GM12878 (cell line): ENCODE data around the gene TECR. TPM values are rescaled to one million over a fixed set of nuclear protein-coding genes. Genes with fewer than 3 reads are reported as not detected.

ENCODE experiments used
- ATF7 ChIP-seq: fragments of 450-650 bp; IDR thresholded peaks from 2 replicates; pipeline ENCODE4 v1.6.1; 2016; ENCODE audit warnings: low read depth, mild to moderate bottlenecking
- BRCA1 ChIP-seq: IDR thresholded peaks from 2 replicates; pipeline ENCODE4 v1.6.1; 2011; ENCODE audit warnings: low read depth, low read length, improper control_type of control experiment
- DPF2 ChIP-seq: fragments of 450-650 bp; IDR thresholded peaks from 2 replicates; pipeline ENCODE4 v1.6.1; 2017; ENCODE audit warnings: mild to moderate bottlenecking
- EP300 ChIP-seq, 2 experiments: fragments of 150-350 bp in 1 of 2; IDR thresholded peaks; 2 replicates each; pipeline ENCODE4 v1.6.1; 2011 to 2012; ENCODE audit warnings: low read depth in 2 of 2, low read length in 2 of 2, borderline replicate concordance in 1 of 2, improper control_type of control experiment in 1 of 2, inconsistent platforms in 1 of 2; ENCODE audit not compliant: control insufficient read depth in 1 of 2
- IKZF2 ChIP-seq, 2 experiments: fragments of 450-650 bp; IDR thresholded peaks; 2 replicates each; pipeline ENCODE4 v1.6.1; 2017; ENCODE audit warnings: mild to moderate bottlenecking in 2 of 2, moderate library complexity in 2 of 2
- LARP7 ChIP-seq: fragments of 450-650 bp; IDR thresholded peaks from 2 replicates; pipeline ENCODE4 v1.6.1; 2017; ENCODE audit warnings: mild to moderate bottlenecking
- SMARCA5 ChIP-seq: fragments of 450-650 bp; IDR thresholded peaks from 2 replicates; pipeline ENCODE4 v1.6.1; 2017; ENCODE audit warnings: mild to moderate bottlenecking
- SP1 ChIP-seq: IDR thresholded peaks from one replicate; pipeline ENCODE4 v1.6.1; 2011; ENCODE audit warnings: low read depth, low read length
- SUZ12 ChIP-seq: fragments of 200-600 bp; sonication (generic); IDR thresholded peaks from one replicate; pipeline ENCODE4 v1.6.1; 2018; ENCODE audit warnings: antibody characterized with exemption, mild to moderate bottlenecking; ENCODE audit not compliant: unreplicated experiment
- TAF1 ChIP-seq: IDR thresholded peaks from 2 replicates; pipeline ENCODE4 v1.6.1; 2011; ENCODE audit warnings: mild to moderate bottlenecking, low read depth, low read length, borderline replicate concordance
- TBL1XR1 ChIP-seq: IDR thresholded peaks from 2 replicates; pipeline ENCODE4 v1.6.1; 2012; ENCODE audit warnings: low read depth, low read length, improper control_type of control experiment
- ZNF687 ChIP-seq: fragments of 450-650 bp; IDR thresholded peaks from 2 replicates; pipeline ENCODE4 v1.6.1; 2017; ENCODE audit warnings: mild to moderate bottlenecking, moderate library complexity
- polyA plus RNA-seq, 11 experiments: library from polyadenylated mRNA; depleted of rRNA in 4 of 11; unstranded in 6 of 11; stranded (reverse) in 5 of 11; fragments of >200 nt; fragmentation: Nextera tagmentation in 4 of 11; fragmentation: Illumina TruSeq in 1 of 11; extraction: Ambion mirVana in 4 of 11; extraction: Trizol in 1 of 11; gene quantifications; 1 replicate in 1 of 11; 2 replicates in 10 of 11; pipeline versions ENCODE4 v1.2.1 to v1.2.3, GENCODE V29; 2011 to 2016; ENCODE audit warnings: inconsistent platforms in 2 of 11, missing spikeins in 2 of 11, low read depth in 1 of 11
- total RNA-seq, 4 experiments: library from RNA; depleted of rRNA in 3 of 4; stranded (reverse); fragments of >200 nt in 3 of 4; fragmentation: Illumina TruSeq in 1 of 4; extraction: Trizol in 1 of 4; gene quantifications; 2 replicates each; pipeline versions ENCODE4 v1.2.1 to v1.2.3, GENCODE V29; 2013 to 2021
- TF ChIP-seq, protein P1 (sequence below): IDR thresholded peaks from 2 replicates; pipeline ENCODE4 v1.6.1; 2011; ENCODE audit warnings: mild to moderate bottlenecking, low read depth, low read length, moderate library complexity; ENCODE audit not compliant: insufficient replicate concordance

TECR gene
- total and polyA plus RNA-seq, 10 of the 15 experiments (the other 5 are each of a cell fraction or from before 2014, with no cell fraction given) = 9.6 to 157 (median 64.2) TPM

DNA sequence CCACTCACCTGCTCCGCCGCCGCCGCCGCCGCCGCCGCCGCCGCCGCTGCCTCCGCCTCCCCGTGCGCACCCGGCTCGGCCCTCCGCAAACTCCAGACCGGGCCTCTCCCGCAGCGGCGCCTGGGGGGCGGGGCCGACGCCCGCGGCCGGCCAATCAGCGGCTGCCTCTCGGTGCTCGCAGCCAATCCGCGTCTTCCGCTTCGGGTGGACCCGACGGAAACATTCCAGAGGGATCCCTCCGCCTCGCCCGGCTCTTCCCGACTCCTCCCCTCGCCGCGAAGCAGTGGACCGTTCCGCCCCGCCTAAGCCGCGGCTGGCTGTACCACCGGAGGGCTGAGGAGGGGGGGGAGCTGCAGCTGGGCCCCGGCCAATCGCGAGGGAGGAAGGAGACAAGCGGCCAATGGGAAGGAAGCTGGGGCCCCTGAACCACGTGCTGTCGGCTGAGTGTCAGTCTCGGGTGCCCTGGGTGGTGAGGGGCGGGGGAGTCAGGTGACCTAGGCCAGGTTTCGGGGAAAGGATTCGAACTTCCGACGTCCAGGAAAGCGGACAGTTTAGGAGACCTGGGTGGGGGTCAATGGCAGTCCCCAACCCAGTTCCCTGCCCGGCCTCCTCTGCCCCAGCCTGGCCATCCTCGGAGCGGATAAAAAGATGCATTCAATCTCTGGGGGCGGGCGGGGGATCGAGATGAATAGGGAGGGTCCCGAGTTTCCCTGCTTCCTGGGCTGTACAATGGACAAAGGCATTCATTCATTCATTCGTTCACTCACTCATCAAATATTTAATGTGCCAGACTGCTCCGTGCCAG, 33.2 kb upstream of the TECR start, which contains the start of gene GIPC1 (continued):
- TF ChIP-seq TAF1 = 0 out of 2 replicates have a peak, but pooled peaks have one; percentile 16
- peak; percentile 40 for TF ChIP-seq LARP7
- no peak for TF ChIP-seq SUZ12
- TF ChIP-seq, protein P1, sequence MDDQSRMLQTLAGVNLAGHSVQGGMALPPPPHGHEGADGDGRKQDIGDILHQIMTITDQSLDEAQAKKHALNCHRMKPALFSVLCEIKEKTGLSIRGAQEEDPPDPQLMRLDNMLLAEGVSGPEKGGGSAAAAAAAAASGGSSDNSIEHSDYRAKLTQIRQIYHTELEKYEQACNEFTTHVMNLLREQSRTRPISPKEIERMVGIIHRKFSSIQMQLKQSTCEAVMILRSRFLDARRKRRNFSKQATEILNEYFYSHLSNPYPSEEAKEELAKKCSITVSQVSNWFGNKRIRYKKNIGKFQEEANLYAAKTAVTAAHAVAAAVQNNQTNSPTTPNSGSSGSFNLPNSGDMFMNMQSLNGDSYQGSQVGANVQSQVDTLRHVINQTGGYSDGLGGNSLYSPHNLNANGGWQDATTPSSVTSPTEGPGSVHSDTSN = peak; percentile 82
- no peak for TF ChIP-seq EP300 (IDR thresholded peaks at IDR 0.05; ENCODE audit: borderline replicate concordance in 1 of 2, control insufficient read depth in 1 of 2, low read depth in 2 of 2, low read length in 2 of 2)
- TF ChIP-seq DPF2 = 0 out of 2 replicates have a peak, but pooled peaks have one; percentile 17
- TF ChIP-seq IKZF2 (IDR thresholded peaks at IDR 0.05) = peak; percentile 32 to 36; a peak in 1 of 4 replicates
- TF ChIP-seq BRCA1 = no peak
- TF ChIP-seq SP1 = peak; percentile 91
- TF ChIP-seq TBL1XR1 = no peak
- peak; percentile 3; the same call in 1 of the 2 replicates for TF ChIP-seq SMARCA5
- TF ChIP-seq ZNF687 = no peak
- no peak for TF ChIP-seq ATF7
- TF ChIP-seq, all 136 proteins: peak for 25
